GM12878 (cell line): Measurements from ENCODE around the gene ACTL10. TPM values are rescaled to one million over a fixed set of nuclear protein-coding genes. Genes with fewer than 3 reads are reported as not detected.

Experiments
- ATAC-seq: fragments of 200-7000 bp; cut with Tn5 transposase; 3 replicates; pipeline ENCODE4 v1.9.1; 2020; ENCODE audit warnings: mild to moderate bottlenecking, moderate library complexity
- Bru-seq: library from RNA; stranded (reverse); fragments of 400-500 nt; gene quantifications from one replicate; lab custom pipeline; 2021; lab: Mats Ljungman, UMichigan
- BruChase-seq, 2 experiments: library from RNA; stranded (reverse); fragments of 400-500 nt; gene quantifications; one replicate each; lab custom pipeline; 2021; lab: Mats Ljungman, UMichigan
- BruUV-seq: library from RNA; stranded (reverse); fragments of 400-500 nt; replicated peaks from 2 replicates; lab custom pipeline; 2021; lab: Mats Ljungman, UMichigan
- CTCF ChIA-PET: fragments of 300-600 bp; sonication (Branson Sonifier 250); formaldehyde crosslinking; extraction: SDS; loops from one replicate; lab custom pipeline; 2021; ENCODE audit warnings: inconsistent platforms; lab: Yijun Ruan, JAX
- POLR2A ChIA-PET: fragments of 350-600 bp; formaldehyde crosslinking; extraction: SDS; loops from one replicate; lab custom pipeline; 2021; ENCODE audit warnings: inconsistent platforms; lab: Charles Lee
- RAD21 ChIA-PET: fragments of 300-600 bp; sonication (Branson Sonifier 250); formaldehyde crosslinking; loops from one replicate; lab custom pipeline; 2023; ENCODE audit warnings: antibody characterized with exemption; ENCODE audit not compliant: unreplicated experiment; lab: Charles Lee
- SMC1A ChIA-PET: fragments of 300-600 bp; sonication (Branson Sonifier 250); formaldehyde crosslinking; loops from one replicate; lab custom pipeline; 2023; ENCODE audit not compliant: unreplicated experiment, uncharacterized antibody; lab: Charles Lee
- DNase-seq: peaks from one replicate; pipeline ENCODE4 v3.0.0-alpha.2; 2011; ENCODE audit warnings: low read depth, low spot score
- FAIRE-seq: peaks from 3 replicates; lab custom pipeline; 2011; peaks lifted over from hg19 to GRCh38; lab: Jason Lieb, UNC
- H2AFZ ChIP-seq: 2 replicates; pipeline ENCODE4 v1.6.0; 2011; ENCODE audit warnings: low read depth, low read length, control low read depth; ENCODE audit not compliant: control insufficient read depth
- H3K27ac ChIP-seq: 2 replicates; pipeline ENCODE4 v1.5.1; 2011; ENCODE audit warnings: control low read depth; ENCODE audit not compliant: control insufficient read depth, insufficient read depth
- H3K27me3 ChIP-seq, 2 experiments: replicated peaks in 1 of 2; 2 replicates each; pipeline versions ENCODE4 v1.6.0 to v1.6.1; 2011; ENCODE audit warnings: low read length in 1 of 2; ENCODE audit not compliant: control insufficient read depth in 2 of 2, insufficient read depth in 2 of 2
- H3K36me3 ChIP-seq, 2 experiments: 2 replicates each; pipeline ENCODE4 v1.5.1; 2011; ENCODE audit warnings: low read length in 1 of 2; ENCODE audit not compliant: control insufficient read depth in 2 of 2, insufficient read depth in 2 of 2
- H3K4me1 ChIP-seq: 2 replicates; pipeline ENCODE4 v1.6.1; 2011; ENCODE audit warnings: mild to moderate bottlenecking, low read length, moderate library complexity, mixed read lengths; ENCODE audit not compliant: control insufficient read depth, insufficient read depth
- H3K4me2 ChIP-seq: 2 replicates; pipeline ENCODE4 v1.6.0; 2011; ENCODE audit warnings: control low read depth; ENCODE audit not compliant: control insufficient read depth, insufficient read depth
- H3K4me3 ChIP-seq: fragments of 200-600 bp; sonication (generic); 2 replicates; pipeline ENCODE4 v1.5.1; 2016
- H3K79me2 ChIP-seq: 2 replicates; pipeline ENCODE4 v1.6.0; 2011; ENCODE audit warnings: low read length; ENCODE audit not compliant: control insufficient read depth, insufficient read depth
- H3K9ac ChIP-seq: 2 replicates; pipeline ENCODE4 v1.8.0; 2011; ENCODE audit warnings: low read length, control low read depth, mixed read lengths; ENCODE audit not compliant: control insufficient read depth, insufficient read depth
- H3K9me3 ChIP-seq: replicated peaks from 3 replicates; pipeline ENCODE4 v1.5.1; 2011; ENCODE audit warnings: mild to moderate bottlenecking, low read length; ENCODE audit not compliant: control insufficient read depth, insufficient read depth
- H4K20me1 ChIP-seq: 2 replicates; pipeline ENCODE4 v1.6.0; 2011; ENCODE audit not compliant: control insufficient read depth, insufficient read depth
- ASH2L ChIP-seq: fragments of 300-600, 200-600 bp; sonication (generic); IDR thresholded peaks from 2 replicates; pipeline ENCODE4 v1.6.1; 2017; ENCODE audit warnings: low read depth, mild to moderate bottlenecking, borderline replicate concordance
- CBFB ChIP-seq: IDR thresholded peaks from 2 replicates; pipeline ENCODE4 v1.6.1; 2016; ENCODE audit warnings: antibody characterized with exemption, low read depth
- CREM ChIP-seq: IDR thresholded peaks from 2 replicates; pipeline ENCODE4 v1.6.1; 2014; ENCODE audit warnings: antibody characterized with exemption, low read depth
- DPF2 ChIP-seq: fragments of 450-650 bp; IDR thresholded peaks from 2 replicates; pipeline ENCODE4 v1.6.1; 2017; ENCODE audit warnings: mild to moderate bottlenecking
- EED ChIP-seq: sonication (generic); IDR thresholded peaks from 2 replicates; pipeline ENCODE4 v1.6.1; 2016; ENCODE audit warnings: antibody characterized with exemption, low read depth
- HDGF ChIP-seq: fragments of 450-650 bp; IDR thresholded peaks from 2 replicates; pipeline ENCODE4 v1.6.1; 2016; ENCODE audit warnings: antibody characterized with exemption
- LARP7 ChIP-seq: fragments of 450-650 bp; IDR thresholded peaks from 2 replicates; pipeline ENCODE4 v1.6.1; 2017; ENCODE audit warnings: mild to moderate bottlenecking
- MXI1 ChIP-seq: fragments of 150-350 bp; IDR thresholded peaks from 2 replicates; pipeline ENCODE4 v1.6.1; 2011; ENCODE audit warnings: low read depth, mild to moderate bottlenecking, inconsistent platforms, low read length, improper control_type of control experiment
- NBN ChIP-seq: fragments of 450-650 bp; IDR thresholded peaks from 2 replicates; pipeline ENCODE4 v1.6.1; 2016
- NFXL1 ChIP-seq: fragments of 450-650 bp; IDR thresholded peaks from 2 replicates; pipeline ENCODE4 v1.6.1; 2017; ENCODE audit warnings: antibody characterized with exemption, mild to moderate bottlenecking, borderline replicate concordance
- NR2C2 ChIP-seq: IDR thresholded peaks from 2 replicates; pipeline ENCODE4 v1.6.1; 2011; ENCODE audit warnings: borderline replicate concordance, low read depth; ENCODE audit not compliant: control insufficient read depth, insufficient read length
- POLR2AphosphoS5 ChIP-seq: IDR thresholded peaks from 2 replicates; pipeline ENCODE4 v1.6.1; 2011; ENCODE audit warnings: mild to moderate bottlenecking, low read length, inconsistent platforms
- RB1 ChIP-seq: fragments of 450-650 bp; formaldehyde crosslinking; IDR thresholded peaks from 2 replicates; pipeline ENCODE4 v1.6.1; 2017; ENCODE audit warnings: mild to moderate bottlenecking, borderline replicate concordance
- SMAD1 ChIP-seq: fragments of 450-650 bp; IDR thresholded peaks from 2 replicates; pipeline ENCODE4 v1.6.1; 2018; ENCODE audit warnings: mild to moderate bottlenecking, low read depth; ENCODE audit not compliant: partially characterized antibody
- SMARCA5 ChIP-seq: fragments of 450-650 bp; IDR thresholded peaks from 2 replicates; pipeline ENCODE4 v1.6.1; 2017; ENCODE audit warnings: mild to moderate bottlenecking
- WGBS: methylation state at CpG from one replicate; pipeline ENCODE4 v1.1.6; 2016; ENCODE audit warnings: low lambda C conversion rate; ENCODE audit not compliant: insufficient replicate concordance, insufficient coverage; ENCODE audit errors: missing lambda C conversion rate; 5-methylcytosine and 5-hydroxymethylcytosine counted together
- in situ Hi-C: fragments of 300-500 bp; cut with MboI; formaldehyde crosslinking; loops from 9 replicates; pipeline ENCODE4 v1.14.3; 2018; ENCODE audit warnings: mixed read lengths
- intact Hi-C: fragments of 100-400 bp; cut with micrococcal nuclease; formaldehyde crosslinking; loops from one replicate; pipeline ENCODE4 v1.14.2; 2022; ENCODE audit not compliant: unreplicated experiment
- long read RNA-seq, 2 experiments: library from polyadenylated mRNA; unstranded; transcript quantifications; one replicate each; pipeline ENCODE4 v2.0.0, GENCODE V29; 2019 to 2020
- polyA minus RNA-seq, 3 experiments: library from RNA; depleted of rRNA, polyadenylated mRNA; stranded (reverse); fragments of >200 nt; gene quantifications; 2 replicates each; pipeline ENCODE4 v1.2.3, GENCODE V29; 2011
- polyA plus RNA-seq, 11 experiments: library from polyadenylated mRNA; depleted of rRNA in 4 of 11; unstranded in 6 of 11; stranded (reverse) in 5 of 11; fragments of >200 nt; fragmentation: Nextera tagmentation in 4 of 11; fragmentation: Illumina TruSeq in 1 of 11; extraction: Ambion mirVana in 4 of 11; extraction: Trizol in 1 of 11; gene quantifications; 1 replicate in 1 of 11; 2 replicates in 10 of 11; pipeline versions ENCODE4 v1.2.1 to v1.2.3, GENCODE V29; 2011 to 2016; ENCODE audit warnings: inconsistent platforms in 2 of 11, missing spikeins in 2 of 11, low read depth in 1 of 11
- total RNA-seq, 4 experiments: library from RNA; depleted of rRNA in 3 of 4; stranded (reverse); fragments of >200 nt in 3 of 4; fragmentation: Illumina TruSeq in 1 of 4; extraction: Trizol in 1 of 4; gene quantifications; 2 replicates each; pipeline versions ENCODE4 v1.2.1 to v1.2.3, GENCODE V29; 2013 to 2021
- TF ChIP-seq, protein P1 (sequence below): fragments of 150-350 bp; IDR thresholded peaks from 2 replicates; pipeline ENCODE4 v1.6.1; 2014; ENCODE audit warnings: mild to moderate bottlenecking, low read depth, low read length
- TF ChIP-seq, protein P2 (sequence below): fragments of 450-650 bp; IDR thresholded peaks from 2 replicates; pipeline ENCODE4 v1.6.1; 2016; ENCODE audit warnings: mild to moderate bottlenecking

Gene ACTL10
- total RNA-seq (2013; cell fraction: nucleolus; rRNA removed), result 2.4 TPM in 2 replicates
- total RNA-seq (2014; rRNA removed) (4.3 and 5.0 TPM in 2 replicates), total RNA-seq (2014; rRNA removed; fragmentation: Illumina TruSeq; extraction: Trizol) (0.28 and 0.49 TPM in 2 replicates), total RNA-seq (2021) (3.6 and 3.7 TPM in 2 replicates), polyA plus RNA-seq (2011; rRNA removed) (0.04 and 0.12 TPM in 2 replicates), polyA plus RNA-seq (2014; fragmentation: Illumina TruSeq; extraction: Trizol) (0.21 TPM in 1 of 2 replicates, not detected in the other), polyA plus RNA-seq (2014; fragmentation: Nextera tagmentation; extraction: Ambion mirVana) (under 1 TPM; 0.16 to 0.46 TPM), polyA plus RNA-seq (2014; rRNA removed) (1.3 and 2.4 TPM in 2 replicates), polyA plus RNA-seq (2016; fragmentation: Nextera tagmentation; extraction: Ambion mirVana) (1 to 10 TPM; 3.6 to 4.7 TPM), polyA minus RNA-seq (2011; rRNA and poly(A)+ RNA removed) (0.22 and 0.62 TPM in 2 replicates), Bru-seq, nascent RNA (percentile 46 among the genes with signal in this experiment), BruChase-seq, experiment 1, labeled RNA remaining after a 6-hour chase (percentile 20 among the genes with signal in this experiment), BruChase-seq, experiment 2, labeled RNA remaining after a 2-hour chase (percentile 37 among the genes with signal in this experiment)
- polyA plus RNA-seq (2011; ENCODE audit: low read depth), result not detected
- 0.19 and 0.22 TPM in 2 replicates for polyA plus RNA-seq (2011; cell fraction: cytosol; rRNA removed)
- polyA plus RNA-seq (2011; cell fraction: nucleus; rRNA removed), result 0.61 and 1.0 TPM in 2 replicates
- 0.90 and 1.2 TPM in 2 replicates for polyA plus RNA-seq (2012)
- polyA minus RNA-seq (2011; cell fraction: cytosol; rRNA and poly(A)+ RNA removed), result 0.53 and 0.83 TPM in 2 replicates
- 2.9 and 5.5 TPM in 2 replicates for polyA minus RNA-seq (2011; cell fraction: nucleus; rRNA and poly(A)+ RNA removed)
- long read RNA-seq, experiment 1, partial matches to known transcripts, result 0 of 3 reads
- long read RNA-seq, experiment 1, other reads (novel, unspliced or antisense), result 0 of 3 reads
- long read RNA-seq, experiment 2, result 0 reads

DNA sequence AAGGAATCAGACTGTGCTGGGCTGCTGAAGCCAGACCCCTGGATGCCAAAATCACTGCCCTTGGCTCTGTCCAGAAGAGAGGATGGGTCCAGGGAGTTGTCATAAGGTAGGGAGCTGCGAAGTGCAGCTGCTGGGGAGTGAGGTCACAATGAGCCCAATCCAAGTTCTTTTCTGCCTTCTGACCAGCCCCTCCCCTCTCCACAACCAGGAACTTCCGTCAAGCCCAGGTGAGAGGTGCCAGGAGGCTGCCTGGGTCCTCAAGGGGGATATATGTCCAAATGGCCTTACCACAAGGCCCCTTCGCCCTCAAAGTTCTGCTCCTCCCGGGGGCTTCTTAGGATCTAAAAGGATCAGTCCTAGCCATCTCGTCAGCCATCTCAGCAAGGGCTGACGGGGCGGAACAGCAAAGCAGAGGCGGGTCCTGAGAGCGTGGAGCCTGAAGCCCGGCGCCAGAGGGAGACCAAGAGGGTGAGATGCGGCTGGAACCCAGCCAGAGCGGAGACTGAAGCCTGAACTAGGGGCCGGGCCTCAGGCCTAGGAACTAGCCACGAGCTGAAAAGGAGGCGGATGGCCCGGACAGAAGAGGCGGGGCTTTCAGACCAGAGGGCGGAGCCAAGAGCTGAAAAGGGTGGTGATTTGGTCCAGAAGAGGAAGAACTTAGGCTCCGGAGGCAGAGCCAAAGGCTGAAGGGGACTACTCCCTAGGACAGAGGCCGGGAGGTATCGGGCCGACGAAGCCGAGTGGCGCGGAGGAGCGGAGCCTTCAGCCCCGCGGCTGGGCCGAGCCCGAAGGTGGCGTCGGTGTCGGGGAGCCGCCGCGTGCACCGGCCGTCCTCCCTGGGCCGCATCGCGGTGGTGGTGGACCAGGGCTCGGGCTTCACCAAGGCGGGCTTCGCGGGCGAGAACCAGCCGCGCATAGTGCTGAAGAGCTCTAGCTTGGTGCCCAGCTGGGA, at the start of gene ACTL10:
Gene ACTL10, plus strand, starts transcription at position 651 of the 952 bp plus-strand sequence. CDS start 555 bp downstream, outside the sequence.
- Histone ChIP-seq H3K4me2 (peak within 1 kb of the TSS; percentile 99), H4K20me1 (peaks cover 4% of the 10 kb centered on the region; the same call in 1 of the 2 replicates), H3K79me2 (peaks cover 2% of the 10 kb centered on the region), H3K27me3 (no peaks in the 10 kb centered on the region), H3K27ac (peak within 1 kb of the TSS; percentile 65), H3K9ac (peak within 1 kb of the TSS; percentile 36), H3K4me1 (peaks cover 29% of the 10 kb centered on the region), H3K36me3 (no peaks in the 10 kb centered on the region), H3K9me3 (no peaks in the 10 kb centered on the region), H3K4me3 (peak within 1 kb of the TSS; percentile 75), H2AFZ (peak within 1 kb of the TSS; percentile 39)
- in situ Hi-C loops (no loop called here), intact Hi-C loops (loop anchor here (1.0 to 10.0 kb wide), 3 partner anchors 64 to 458 kb away; partner anchors contain the start of gene ZNF341)
- ATAC-seq, result peak; percentile 80
- no TSS peak for BruUV-seq
- WGBS, result 3% methylated on average over 50 of the region's 50 CpGs
- ChIA-PET SMC1A (interaction anchor here (0.6 to 4.0 kb wide), 15 partner anchors 13 to 445 kb away, joined by 3 to 20 read pairs (median 4); partner anchors contain the start of gene CDK5RAP1), RAD21 (interaction anchor here (0.6 to 3.3 kb wide), 24 partner anchors 9 to 993 kb away, joined by 3 to 25 read pairs (median 4); partner anchors contain the start of genes C20orf203, CBFA2T2, CDK5RAP1 and PXMP4), CTCF (interaction anchor here (0.6 to 4.1 kb wide), 25 partner anchors 8 to 272 kb away, joined by 3 to 43 read pairs (median 3); partner anchors contain the start of genes CBFA2T2, CDK5RAP1, CHMP4B and E2F1), POLR2A (interaction anchor here (0.6 to 3.3 kb wide), 11 partner anchors 13 to 209 kb away, joined by 3 to 20 read pairs (median 4); partner anchors contain the start of genes CBFA2T2 and PXMP4)
- peak; percentile 96 for FAIRE-seq
- peak; percentile 91 for DNase-seq
- TF ChIP-seq SMARCA5 (0 out of 2 replicates have a peak, but pooled peaks have one; percentile 43), EED (peak; percentile 60), NFXL1 (no peak), RB1 (peak; percentile 60; the same call in 1 of the 2 replicates), MXI1 (peak; percentile 64; the same call in 1 of the 2 replicates), NR2C2 (no peak), SMAD1 (peak; percentile 43), POLR2AphosphoS5 (peak; percentile 61), LARP7 (peak; percentile 91), CREM (0 out of 2 replicates have a peak, but pooled peaks have one; percentile 27), HDGF (peak; percentile 80), NBN (peak; percentile 52; the same call in 1 of the 2 replicates), CBFB (no peak), ASH2L (0 out of 2 replicates have a peak, but pooled peaks have one; percentile 31), DPF2 (0 out of 2 replicates have a peak, but pooled peaks have one; percentile 18)
- TF ChIP-seq, protein P1, sequence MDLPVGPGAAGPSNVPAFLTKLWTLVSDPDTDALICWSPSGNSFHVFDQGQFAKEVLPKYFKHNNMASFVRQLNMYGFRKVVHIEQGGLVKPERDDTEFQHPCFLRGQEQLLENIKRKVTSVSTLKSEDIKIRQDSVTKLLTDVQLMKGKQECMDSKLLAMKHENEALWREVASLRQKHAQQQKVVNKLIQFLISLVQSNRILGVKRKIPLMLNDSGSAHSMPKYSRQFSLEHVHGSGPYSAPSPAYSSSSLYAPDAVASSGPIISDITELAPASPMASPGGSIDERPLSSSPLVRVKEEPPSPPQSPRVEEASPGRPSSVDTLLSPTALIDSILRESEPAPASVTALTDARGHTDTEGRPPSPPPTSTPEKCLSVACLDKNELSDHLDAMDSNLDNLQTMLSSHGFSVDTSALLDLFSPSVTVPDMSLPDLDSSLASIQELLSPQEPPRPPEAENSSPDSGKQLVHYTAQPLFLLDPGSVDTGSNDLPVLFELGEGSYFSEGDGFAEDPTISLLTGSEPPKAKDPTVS, result no peak
- TF ChIP-seq, protein P2, sequence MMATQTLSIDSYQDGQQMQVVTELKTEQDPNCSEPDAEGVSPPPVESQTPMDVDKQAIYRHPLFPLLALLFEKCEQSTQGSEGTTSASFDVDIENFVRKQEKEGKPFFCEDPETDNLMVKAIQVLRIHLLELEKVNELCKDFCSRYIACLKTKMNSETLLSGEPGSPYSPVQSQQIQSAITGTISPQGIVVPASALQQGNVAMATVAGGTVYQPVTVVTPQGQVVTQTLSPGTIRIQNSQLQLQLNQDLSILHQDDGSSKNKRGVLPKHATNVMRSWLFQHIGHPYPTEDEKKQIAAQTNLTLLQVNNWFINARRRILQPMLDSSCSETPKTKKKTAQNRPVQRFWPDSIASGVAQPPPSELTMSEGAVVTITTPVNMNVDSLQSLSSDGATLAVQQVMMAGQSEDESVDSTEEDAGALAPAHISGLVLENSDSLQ, result 0 out of 2 replicates have a peak, but pooled peaks have one; percentile 16
